Endometrial microvascular endothelial cells (primary cell): ENCODE measurements around the gene LAMTOR4. TPM values are rescaled to one million over a fixed set of nuclear protein-coding genes. Genes with fewer than 3 reads are reported as not detected.
"Not testable (repeated sequence)": the region's sequence is repeated elsewhere in the genome, so short reads cannot be mapped to it uniquely, and the experiment has no call there.

Source experiments
- in situ Hi-C: cut with HindIII; loops from 2 replicates; pipeline ENCODE4 v1.10.0; 2017; ENCODE audit warnings: low sequenced_read_pairs, low pct_unique_long_range_greater_than_20kb; ENCODE audit errors: inconsistent ontology term
- total RNA-seq: library from RNA; depleted of rRNA; stranded (reverse); fragments of >200 nt; gene quantifications from one replicate; pipeline ENCODE4 v1.2.3, GENCODE V29; 2015; ENCODE audit errors: inconsistent ontology term

The LAMTOR4 gene
- total RNA-seq, 1 donor from 2014 or later = 170 TPM

- in situ Hi-C loops = no loop called here
Measured at GRCh38 chr7:100119970-100120732, 28.6 kb upstream of the LAMTOR4 start.

GRCh38 chr7:100120733-100121036, 28.0 kb upstream of the LAMTOR4 start:
- in situ Hi-C loops = no loop called here

- in situ Hi-C loops = no loop called here
Measured at GRCh38 chr7:100122067-100122466, 26.7 kb upstream of the LAMTOR4 start.

DNA sequence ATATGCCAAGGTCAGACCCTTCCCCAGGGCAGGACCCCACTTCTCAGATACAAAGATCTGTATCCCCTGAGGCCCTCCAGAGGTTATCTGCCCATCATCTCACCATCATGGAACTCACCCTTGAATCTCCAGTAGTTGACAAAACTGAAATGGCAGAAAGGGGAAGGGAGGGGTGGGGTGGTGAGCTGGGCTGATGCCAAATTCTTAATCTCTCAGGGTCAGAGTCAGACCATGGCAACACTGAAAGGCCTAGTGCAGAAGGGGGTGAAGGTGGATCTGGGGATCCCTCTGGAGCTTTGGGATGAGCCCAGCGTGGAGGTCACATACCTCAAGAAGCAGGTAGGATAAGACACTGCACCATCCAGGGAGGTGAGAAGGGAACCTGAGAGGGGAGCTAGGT, 26.1 kb upstream of the LAMTOR4 start:
- in situ Hi-C loops = no loop called here

DNA sequence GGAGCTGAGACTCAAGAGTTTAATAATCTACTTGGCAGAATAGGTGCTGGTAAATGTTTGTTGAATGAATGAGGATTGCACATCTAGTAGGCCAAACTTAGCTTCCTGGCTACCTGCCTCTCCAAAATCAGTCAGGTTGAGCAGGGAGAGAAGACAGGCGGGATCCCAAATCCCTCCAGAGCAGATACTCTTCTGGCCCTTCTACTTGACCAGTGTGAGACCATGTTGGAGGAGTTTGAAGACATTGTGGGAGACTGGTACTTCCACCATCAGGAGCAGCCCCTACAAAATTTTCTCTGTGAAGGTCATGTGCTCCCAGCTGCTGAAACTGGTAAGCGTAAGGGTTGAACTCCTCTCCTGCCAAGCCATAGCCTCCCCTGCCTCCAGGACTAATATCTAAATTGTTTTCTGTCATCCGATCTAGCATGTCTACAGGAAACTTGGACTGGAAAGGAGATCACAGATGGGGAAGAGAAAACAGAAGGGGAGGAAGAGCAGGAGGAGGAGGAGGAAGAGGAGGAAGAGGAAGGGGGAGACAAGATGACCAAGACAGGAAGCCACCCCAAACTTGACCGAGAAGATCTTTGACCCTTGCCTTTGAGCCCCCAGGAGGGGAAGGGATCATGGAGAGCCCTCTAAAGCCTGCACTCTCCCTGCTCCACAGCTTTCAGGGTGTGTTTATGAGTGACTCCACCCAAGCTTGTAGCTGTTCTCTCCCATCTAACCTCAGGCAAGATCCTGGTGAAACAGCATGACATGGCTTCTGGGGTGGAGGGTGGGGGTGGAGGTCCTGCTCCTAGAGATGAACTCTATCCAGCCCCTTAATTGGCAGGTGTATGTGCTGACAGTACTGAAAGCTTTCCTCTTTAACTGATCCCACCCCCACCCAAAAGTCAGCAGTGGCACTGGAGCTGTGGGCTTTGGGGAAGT, 24.2 kb upstream of the LAMTOR4 start:
- in situ Hi-C loops = no loop called here

DNA sequence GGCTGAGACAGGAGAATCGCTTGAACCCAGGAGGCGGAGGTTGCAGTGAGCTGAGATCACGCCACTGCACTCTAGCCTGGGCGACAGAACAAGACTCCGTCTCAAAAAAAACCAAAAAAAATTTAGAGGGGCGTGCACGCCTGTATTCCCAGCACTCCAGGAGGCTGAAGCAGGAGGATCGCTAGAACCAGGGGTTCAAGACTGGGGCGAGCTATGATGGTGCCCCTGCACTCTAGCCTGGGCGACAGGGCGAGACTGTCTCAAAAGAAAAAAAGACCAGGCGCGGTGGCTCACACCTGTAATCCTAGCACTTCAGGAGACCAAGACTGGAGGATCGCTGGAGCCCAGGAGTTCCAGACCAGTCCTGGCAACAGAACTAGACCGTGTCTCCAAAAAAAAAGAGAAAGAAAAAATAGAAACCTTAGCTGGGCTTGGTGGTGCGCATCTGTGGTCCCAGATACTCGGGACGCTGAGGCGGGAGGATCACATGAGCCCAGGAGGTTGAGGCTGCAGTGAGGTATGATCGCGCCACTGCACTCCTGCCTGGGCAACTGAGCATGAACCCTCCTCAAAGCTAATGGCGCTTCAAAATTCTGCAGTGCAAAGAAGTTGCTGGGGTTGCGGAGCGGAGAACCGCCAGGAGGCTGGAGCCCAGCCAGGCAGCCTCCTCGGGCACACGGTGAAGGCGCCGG, 22.3 kb upstream of the LAMTOR4 start:
- in situ Hi-C loops = no loop called here

GRCh38 chr7:100126931-100127865, 21.5 kb upstream of the LAMTOR4 start, which contains the start of gene MBLAC1:
Gene MBLAC1 (plus strand): TSS chr7:100126967. CDS start chr7:100127396, 429 bp downstream.
- in situ Hi-C loops = no loop called here

DNA sequence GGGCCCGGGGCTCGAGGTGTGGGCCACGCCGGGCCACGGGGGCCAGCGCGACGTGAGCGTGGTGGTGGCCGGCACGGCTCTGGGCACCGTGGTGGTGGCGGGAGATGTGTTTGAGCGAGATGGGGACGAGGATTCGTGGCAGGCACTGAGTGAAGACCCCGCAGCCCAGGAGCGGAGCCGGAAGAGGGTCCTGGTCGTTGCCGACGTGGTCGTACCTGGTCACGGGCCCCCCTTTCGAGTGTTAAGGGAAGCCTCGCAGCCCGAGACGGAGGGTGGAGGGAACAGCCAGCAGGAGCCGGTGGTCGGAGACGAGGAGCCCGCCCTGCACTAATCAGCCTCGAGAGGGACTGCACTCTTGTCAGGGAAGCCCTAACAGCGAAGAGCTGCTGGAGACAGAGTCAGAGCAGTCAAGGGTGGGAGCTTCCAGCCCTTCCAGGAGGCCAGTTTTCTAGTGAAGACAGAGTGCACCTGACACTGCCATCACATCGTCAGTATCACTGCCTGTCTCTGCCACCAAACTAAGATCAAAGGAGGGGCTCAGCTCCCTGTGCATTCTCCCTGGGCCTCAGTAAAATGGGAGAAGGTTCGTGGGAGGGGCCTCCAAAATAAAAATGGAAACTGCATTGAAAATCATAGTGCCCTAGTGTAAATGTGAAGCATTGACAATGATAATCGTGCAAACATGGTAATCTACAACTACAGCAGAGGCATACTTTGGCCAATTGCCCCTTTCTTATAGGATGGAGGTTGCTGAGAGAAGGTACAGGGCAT, 20.7 kb upstream of the LAMTOR4 start:
- in situ Hi-C loops = no loop called here

- in situ Hi-C loops = no loop called here
Measured at GRCh38 chr7:100128637-100128963, 20.1 kb upstream of the LAMTOR4 start.

DNA sequence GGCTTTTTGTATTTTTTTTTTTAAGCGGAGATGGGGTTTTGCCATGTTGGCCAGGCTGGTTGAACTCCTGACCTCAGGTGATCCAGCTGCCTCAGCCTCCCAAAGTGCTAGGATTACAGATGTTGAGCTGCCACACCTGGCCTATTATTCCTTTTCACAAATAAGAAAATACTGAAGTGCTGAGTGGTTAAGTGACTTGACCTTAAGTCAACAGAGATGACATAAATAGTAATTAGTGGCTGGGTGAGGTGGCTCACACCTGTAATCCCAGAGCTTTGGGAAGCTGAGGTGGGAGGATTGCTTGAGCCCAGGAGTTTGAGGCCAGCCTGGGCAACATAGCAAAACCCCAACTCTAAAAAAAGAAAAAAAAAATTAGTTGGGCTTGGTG, 18.5 kb upstream of the LAMTOR4 start:
- in situ Hi-C loops = not testable (repeated sequence)

DNA sequence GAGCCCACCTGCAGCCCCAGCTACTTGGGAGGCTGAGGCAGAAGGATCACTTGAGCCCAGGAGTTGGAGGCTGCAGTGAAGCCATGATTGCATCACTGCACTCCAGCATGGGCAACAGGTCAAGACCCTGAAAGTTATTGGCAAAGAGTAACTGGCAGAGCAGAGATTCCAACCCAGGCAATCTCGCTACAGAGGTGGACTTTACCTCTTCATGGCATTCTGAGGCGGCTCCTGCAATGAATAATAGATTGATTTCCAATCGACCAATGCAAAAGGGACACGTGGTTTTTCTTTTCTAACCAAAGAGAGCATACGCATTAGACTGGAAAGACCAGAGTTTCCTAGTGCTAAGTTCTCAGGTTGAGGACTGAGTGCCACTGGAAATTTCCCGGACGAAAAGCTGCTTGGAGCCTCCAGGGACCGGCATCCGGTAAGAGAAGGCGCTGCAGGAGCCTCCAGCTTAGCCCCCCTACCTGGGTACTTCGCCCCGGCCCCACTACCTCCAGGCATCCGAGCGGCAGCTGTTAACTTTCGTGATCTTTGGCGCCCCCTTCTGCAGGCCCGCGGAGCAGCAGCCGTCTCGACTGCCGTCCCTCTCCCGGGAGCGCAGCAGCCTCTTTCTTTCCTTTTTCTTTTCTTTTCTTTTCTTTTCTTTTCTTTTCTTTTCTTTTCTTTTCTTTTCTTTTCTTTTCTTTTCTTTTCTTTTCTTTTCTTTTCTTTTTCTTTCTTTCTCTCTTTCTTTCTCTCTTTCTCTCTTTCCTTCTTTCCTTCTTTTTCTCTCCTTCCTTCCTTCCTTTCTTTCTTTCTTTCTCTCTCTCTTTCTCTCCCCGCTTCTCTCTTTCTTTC, 17.9 kb upstream of the LAMTOR4 start:
- in situ Hi-C loops = no loop called here

GRCh38 chr7:100132126-100132525, 16.6 kb upstream of the LAMTOR4 start:
- in situ Hi-C loops = no loop called here

GRCh38 chr7:100132697-100133151, 16.0 kb upstream of the LAMTOR4 start:
- in situ Hi-C loops = no loop called here

GRCh38 chr7:100137851-100138760, 10.6 kb upstream of the LAMTOR4 start:
- in situ Hi-C loops = no loop called here

- in situ Hi-C loops = no loop called here
Measured at GRCh38 chr7:100141555-100141949, 7.2 kb upstream of the LAMTOR4 start.

GRCh38 chr7:100142461-100142860, 6.3 kb upstream of the LAMTOR4 start:
- in situ Hi-C loops = no loop called here
